K562 (cell line): ENCODE results near the gene B4GALT5. TPM values are rescaled to one million over a fixed set of nuclear protein-coding genes. Genes with fewer than 3 reads are reported as not detected.

Experiments
- ATAC-seq: fragments of 200-7000 bp; cut with Tn5 transposase; 3 replicates; pipeline ENCODE4 v1.9.1; 2020; ENCODE audit warnings: moderate library complexity
- BruUV-seq: library from RNA; stranded (reverse); fragments of 400-500 nt; replicated peaks from 2 replicates; lab custom pipeline; 2021; lab: Mats Ljungman, UMichigan
- CTCF ChIA-PET: fragments of 300-600 bp; formaldehyde crosslinking; extraction: SDS; loops from one replicate; lab custom pipeline; 2021; ENCODE audit warnings: low intra/inter-chr PET ratio; lab: Yijun Ruan, JAX
- POLR2A ChIA-PET: fragments of 300-600, 350-650 bp; sonication (Branson Sonifier 250); formaldehyde crosslinking; extraction: SDS; loops from one replicate; lab custom pipeline; 2021; ENCODE audit warnings: antibody characterized with exemption, inconsistent platforms; lab: Yijun Ruan, JAX
- DNase-seq, 4 experiments: peaks; one replicate each; pipeline versions ENCODE4 v3.0.0 to v3.0.0-alpha.2; 2011 to 2018; ENCODE audit warnings: low spot score in 3 of 4, mixed read lengths in 3 of 4; ENCODE audit errors: extremely low read depth in 1 of 4
- FAIRE-seq: peaks from 2 replicates; lab custom pipeline; 2011; peaks lifted over from hg19 to GRCh38; lab: Jason Lieb, UNC
- H2AFZ ChIP-seq: 2 replicates; pipeline ENCODE4 v1.6.0; 2011; ENCODE audit warnings: low read depth, low read length, control low read depth, inconsistent platforms
- H3K27ac ChIP-seq: fragments of 200-600 bp; 3 replicates; pipeline ENCODE4 v1.8.0; 2011; ENCODE audit warnings: low read depth, mild to moderate bottlenecking, control low read depth, inconsistent platforms, low read length, moderate library complexity, mixed read lengths; ENCODE audit errors: extremely low read depth
- H3K27me3 ChIP-seq, 2 experiments: fragments of 300-600 bp in 1 of 2; 2 replicates in 1 of 2; 3 replicates in 1 of 2; pipeline versions ENCODE4 v1.6.0 to v1.8.0; 2011; ENCODE audit warnings: inconsistent platforms in 2 of 2, low read length in 2 of 2, mild to moderate bottlenecking in 1 of 2, mixed read lengths in 1 of 2, moderate library complexity in 1 of 2; ENCODE audit not compliant: control insufficient read depth in 2 of 2, insufficient read depth in 2 of 2
- H3K36me3 ChIP-seq: fragments of 300-600 bp; 3 replicates; pipeline ENCODE4 v1.8.0; 2011; ENCODE audit warnings: mild to moderate bottlenecking, low read length, inconsistent platforms; ENCODE audit not compliant: control insufficient read depth, insufficient read depth
- H3K4me1 ChIP-seq, 2 experiments: fragments of 200-600 bp in 1 of 2; replicated peaks in 1 of 2; 2 replicates in 1 of 2; 3 replicates in 1 of 2; pipeline versions ENCODE4 v1.5.1 to v1.8.0; 2011; ENCODE audit warnings: inconsistent platforms in 2 of 2, low read length in 2 of 2, mild to moderate bottlenecking in 1 of 2, mixed read lengths in 1 of 2, moderate library complexity in 1 of 2; ENCODE audit not compliant: control insufficient read depth in 2 of 2, insufficient read depth in 2 of 2
- H3K4me2 ChIP-seq: 2 replicates; pipeline ENCODE4 v1.6.1; 2011; ENCODE audit warnings: low read length, control low read depth, inconsistent platforms, mixed read lengths; ENCODE audit not compliant: insufficient read depth
- H3K4me3 ChIP-seq: fragments of 200-600 bp; sonication (generic), shearing (Covaris generic); 2 replicates; pipeline ENCODE4 v1.5.1; 2016; ENCODE audit warnings: control low read depth, inconsistent platforms
- H3K79me2 ChIP-seq: fragments of 200-600 bp; 3 replicates; pipeline ENCODE4 v1.8.0; 2011; ENCODE audit warnings: low read length, inconsistent platforms; ENCODE audit not compliant: control insufficient read depth, insufficient read depth
- H3K9ac ChIP-seq, 2 experiments: 2 replicates each; pipeline versions ENCODE4 v1.6.0 to v1.6.1; 2011; ENCODE audit warnings: low read depth in 2 of 2, low read length in 2 of 2, control low read depth in 1 of 2, inconsistent platforms in 1 of 2, mild to moderate bottlenecking in 1 of 2, mixed read lengths in 1 of 2; ENCODE audit not compliant: insufficient read depth in 1 of 2
- H3K9me1 ChIP-seq: one replicate; pipeline ENCODE4 v1.6.0; 2011; ENCODE audit warnings: inconsistent platforms, mild to moderate bottlenecking, low read length, moderate library complexity; ENCODE audit not compliant: control insufficient read depth, insufficient read depth
- H3K9me3 ChIP-seq: replicated peaks from 2 replicates; pipeline ENCODE4 v1.5.1; 2011; ENCODE audit warnings: low read depth, low read length, inconsistent platforms; ENCODE audit not compliant: control insufficient read depth, insufficient read depth
- H4K20me1 ChIP-seq: replicated peaks from 2 replicates; pipeline ENCODE4 v1.6.1; 2011; ENCODE audit warnings: low read length, inconsistent platforms, mixed read lengths; ENCODE audit not compliant: control insufficient read depth, insufficient read depth
- CXXC5 ChIP-seq: fragments of 250-450 bp; sonication (Bioruptor Pico); IDR thresholded peaks from 2 replicates; pipeline ENCODE4 v1.8.0; 2022; ENCODE audit warnings: inconsistent platforms, mild to moderate bottlenecking, moderate library complexity
- MCM2 ChIP-seq: fragments of 450-650 bp; IDR thresholded peaks from 2 replicates; pipeline ENCODE4 v1.6.1; 2017; ENCODE audit warnings: low read depth, mild to moderate bottlenecking
- NCOA2 ChIP-seq, 2 experiments: fragments of 450-650 bp; IDR thresholded peaks; 2 replicates each; pipeline ENCODE4 v1.6.1; 2018; ENCODE audit warnings: mild to moderate bottlenecking in 2 of 2, moderate library complexity in 1 of 2; ENCODE audit not compliant: partially characterized antibody in 2 of 2
- TFAP4 ChIP-seq: sonication (generic); formaldehyde crosslinking; IDR thresholded peaks from 2 replicates; pipeline ENCODE4 v1.8.0; 2022; ENCODE audit warnings: missing genetic modification reagents, mild to moderate bottlenecking, moderate library complexity, borderline replicate concordance
- ZNF197 ChIP-seq: fragments of 200-800 bp; sonication (Bioruptor generic); IDR thresholded peaks from 2 replicates; pipeline ENCODE4 v1.6.1; 2016; ENCODE audit warnings: low read depth, missing genetic modification characterization, missing compliant biosample characterization
- WGBS: fragments of 100-300 bp; shearing (Covaris generic); methylation state at CpG from one replicate; pipeline ENCODE4 v1.1.6; 2016; ENCODE audit warnings: low coverage, mixed read lengths; ENCODE audit not compliant: insufficient coverage; ENCODE audit errors: missing lambda C conversion rate; 5-methylcytosine and 5-hydroxymethylcytosine counted together
- in situ Hi-C: fragments of 300-500 bp; cut with MboI; formaldehyde crosslinking; loops from 4 replicates; pipeline ENCODE4 v1.15.0; 2018; ENCODE audit warnings: inconsistent platforms, mixed read lengths
- intact Hi-C: fragments of 100-400 bp; cut with micrococcal nuclease; formaldehyde crosslinking; loops from 2 replicates; pipeline ENCODE4 v1.14.2; 2022
- polyA plus RNA-seq, 8 experiments: library from polyadenylated mRNA; depleted of rRNA in 4 of 8; stranded (reverse) in 5 of 8; unstranded in 3 of 8; fragments of >200 nt; fragmentation: Nextera tagmentation in 2 of 8; fragmentation: Illumina TruSeq in 1 of 8; extraction: Ambion mirVana in 2 of 8; extraction: Trizol in 1 of 8; gene quantifications; 2 replicates each; pipeline versions ENCODE4 v1.2.1 to v1.2.3, GENCODE V29; 2011 to 2014; ENCODE audit warnings: inconsistent platforms in 1 of 8, missing spikeins in 1 of 8
- total RNA-seq, 7 experiments: library from RNA; depleted of rRNA in 6 of 7; stranded (reverse); fragments of >200 nt in 6 of 7; fragmentation: Illumina TruSeq in 2 of 7; extraction: Trizol in 2 of 7; gene quantifications; 2 replicates each; pipeline versions ENCODE4 v1.2.1 to v1.2.3, GENCODE V29; 2011 to 2021; ENCODE audit warnings: low replicate concordance in 1 of 7

B4GALT5 gene
- total and polyA plus RNA-seq, 9 of the 15 experiments (the other 6 are each of a cell fraction or from before 2014, with no cell fraction given), result 8.5 to 32.6 (median 23.4) TPM

GRCh38 chr20:49665796-49666195 is 47.9 kb downstream of the B4GALT5 start:
- intact Hi-C loops, result no loop called here
- no peak for DNase-seq
- H4K20me1 ChIP-seq, result peaks cover 4% of the 10 kb centered on the region; the same call in 1 of the 2 replicates
- no peak overlapping the region for H2AFZ ChIP-seq
- peaks cover 16 to 28% of the 10 kb centered on the region in 2 experiments; a peak in 4 of 5 replicates for H3K4me1 ChIP-seq
- H3K79me2 ChIP-seq, result peaks cover 95% of the 10 kb centered on the region
- POLR2A ChIA-PET, result no interaction called here
- in situ Hi-C loops, result no loop called here
- no peak for ATAC-seq
- H3K9ac ChIP-seq, result no peak overlapping the region
- H3K4me2 ChIP-seq, result no peak overlapping the region
- no peak overlapping the region for H3K4me3 ChIP-seq
- H3K27ac ChIP-seq, result no peak overlapping the region
- no TSS peak for BruUV-seq
- H3K36me3 ChIP-seq, result peaks cover 4% of the 10 kb centered on the region; the same call in 1 of the 3 replicates
- no peak for TF ChIP-seq ZNF197 (CRISPR knock-in tag)
- no peak for TF ChIP-seq CXXC5
- no peak for TF ChIP-seq NCOA2 (IDR thresholded peaks at IDR 0.05; ENCODE audit: partially characterized antibody in 2 of 2)
- TF ChIP-seq TFAP4 (CRISPR knock-in tag), result no peak
- TF ChIP-seq MCM2, result no peak
- FAIRE-seq, result no peak
- H3K9me1 ChIP-seq, result no peaks in the 10 kb centered on the region
- no peaks in the 10 kb centered on the region for H3K9me3 ChIP-seq
- CTCF ChIA-PET, result no interaction called here
- WGBS, result 84% methylated on average over 7 of the region's 7 CpGs
- H3K27me3 ChIP-seq, result no peaks in the 10 kb centered on the region
